Suprapubic skin (tissue), 4 donors: ENCODE results near the gene CACNA1G. TPM values are rescaled to one million over a fixed set of nuclear protein-coding genes. Genes with fewer than 3 reads are reported as not detected.

Experiments used
- DNase-seq, 2 donors: peaks; one replicate each; pipeline ENCODE4 v3.0.0-alpha.2; 2019; ENCODE audit warnings: low spot score in 2 of 2
- H3K27ac ChIP-seq: fragments of 200-600 bp; sonication (generic); one replicate; pipeline ENCODE4 v1.5.1; 2019
- H3K27me3 ChIP-seq: fragments of 200-600 bp; sonication (generic); one replicate; pipeline ENCODE4 v1.5.1; 2019
- H3K36me3 ChIP-seq: fragments of 200-600 bp; sonication (generic); one replicate; pipeline ENCODE4 v1.5.1; 2019
- H3K4me1 ChIP-seq: fragments of 200-600 bp; sonication (generic); one replicate; pipeline ENCODE4 v1.5.1; 2019
- H3K4me3 ChIP-seq: fragments of 200-600 bp; sonication (generic); one replicate; pipeline ENCODE4 v1.5.1; 2019; ENCODE audit warnings: mild to moderate bottlenecking
- H3K9me3 ChIP-seq: fragments of 200-600 bp; sonication (generic); one replicate; pipeline ENCODE4 v1.5.1; 2019
- EP300 ChIP-seq: sonication (generic); formaldehyde crosslinking; IDR thresholded peaks from one replicate; pipeline ENCODE4 v1.6.1; 2017; ENCODE audit warnings: antibody characterized with exemption
- POLR2A ChIP-seq, 2 donors: fragments of 450-650 bp; IDR thresholded peaks; one replicate each; pipeline ENCODE4 v1.6.1; 2017; ENCODE audit warnings: antibody characterized with exemption in 2 of 2, mild to moderate bottlenecking in 2 of 2, moderate library complexity in 2 of 2
- POLR2AphosphoS5 ChIP-seq, 3 donors: sonication (generic); formaldehyde crosslinking; IDR thresholded peaks; one replicate each; pipeline ENCODE4 v1.6.1; 2017; ENCODE audit warnings: antibody characterized with exemption in 3 of 3
- WGBS: methylation state at CpG from one replicate; pipeline ENCODE4 v1.1.5; 2018; 5-methylcytosine and 5-hydroxymethylcytosine counted together
- total RNA-seq, 4 donors: library from RNA; depleted of rRNA; stranded (reverse); fragments of >200 nt; gene quantifications; one replicate each; pipeline ENCODE4 v1.1.0, GENCODE V29; 2016
- TF ChIP-seq, protein P1 (sequence below), 2 donors: fragments of 200-600 bp in 1 of 2; fragments of 450-650 bp in 1 of 2; sonication (generic) in 1 of 2; IDR thresholded peaks; one replicate each; pipeline ENCODE4 v1.5.1; 2016 to 2019; ENCODE audit warnings: antibody characterized with exemption in 2 of 2, mild to moderate bottlenecking in 1 of 2, moderate library complexity in 1 of 2

Gene CACNA1G
- total RNA-seq, 4 donors from 2014 or later = 1.1 to 9.9 (median 2.7) TPM

DNA sequence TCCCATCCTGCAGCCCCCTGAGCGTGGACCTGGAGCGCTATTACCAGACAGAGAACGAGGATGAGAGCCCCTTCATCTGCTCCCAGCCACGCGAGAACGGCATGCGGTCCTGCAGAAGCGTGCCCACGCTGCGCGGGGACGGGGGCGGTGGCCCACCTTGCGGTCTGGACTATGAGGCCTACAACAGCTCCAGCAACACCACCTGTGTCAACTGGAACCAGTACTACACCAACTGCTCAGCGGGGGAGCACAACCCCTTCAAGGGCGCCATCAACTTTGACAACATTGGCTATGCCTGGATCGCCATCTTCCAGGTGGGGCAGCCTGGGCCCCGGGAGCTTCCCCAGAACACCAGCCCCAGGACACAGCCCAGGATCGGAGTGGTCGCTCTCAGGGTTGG lies 12.0 kb downstream of the CACNA1G start:
- Histone ChIP-seq H3K4me1 (no peaks in the 10 kb centered on the region), H3K36me3 (no peaks in the 10 kb centered on the region), H3K27me3 (no peaks in the 10 kb centered on the region), H3K27ac (no peak overlapping the region), H3K9me3 (no peaks in the 10 kb centered on the region), H3K4me3 (no peak overlapping the region)
- WGBS = 96% methylated on average over 20 of the region's 20 CpGs
- no peak for DNase-seq
- TF ChIP-seq EP300 = no peak
- TF ChIP-seq POLR2A (IDR thresholded peaks at IDR 0.05) = no peak
- TF ChIP-seq, protein P1, sequence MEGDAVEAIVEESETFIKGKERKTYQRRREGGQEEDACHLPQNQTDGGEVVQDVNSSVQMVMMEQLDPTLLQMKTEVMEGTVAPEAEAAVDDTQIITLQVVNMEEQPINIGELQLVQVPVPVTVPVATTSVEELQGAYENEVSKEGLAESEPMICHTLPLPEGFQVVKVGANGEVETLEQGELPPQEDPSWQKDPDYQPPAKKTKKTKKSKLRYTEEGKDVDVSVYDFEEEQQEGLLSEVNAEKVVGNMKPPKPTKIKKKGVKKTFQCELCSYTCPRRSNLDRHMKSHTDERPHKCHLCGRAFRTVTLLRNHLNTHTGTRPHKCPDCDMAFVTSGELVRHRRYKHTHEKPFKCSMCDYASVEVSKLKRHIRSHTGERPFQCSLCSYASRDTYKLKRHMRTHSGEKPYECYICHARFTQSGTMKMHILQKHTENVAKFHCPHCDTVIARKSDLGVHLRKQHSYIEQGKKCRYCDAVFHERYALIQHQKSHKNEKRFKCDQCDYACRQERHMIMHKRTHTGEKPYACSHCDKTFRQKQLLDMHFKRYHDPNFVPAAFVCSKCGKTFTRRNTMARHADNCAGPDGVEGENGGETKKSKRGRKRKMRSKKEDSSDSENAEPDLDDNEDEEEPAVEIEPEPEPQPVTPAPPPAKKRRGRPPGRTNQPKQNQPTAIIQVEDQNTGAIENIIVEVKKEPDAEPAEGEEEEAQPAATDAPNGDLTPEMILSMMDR (IDR thresholded peaks at IDR 0.05) = no peak
- TF ChIP-seq POLR2AphosphoS5 (IDR thresholded peaks at IDR 0.05) = no peak

DNA sequence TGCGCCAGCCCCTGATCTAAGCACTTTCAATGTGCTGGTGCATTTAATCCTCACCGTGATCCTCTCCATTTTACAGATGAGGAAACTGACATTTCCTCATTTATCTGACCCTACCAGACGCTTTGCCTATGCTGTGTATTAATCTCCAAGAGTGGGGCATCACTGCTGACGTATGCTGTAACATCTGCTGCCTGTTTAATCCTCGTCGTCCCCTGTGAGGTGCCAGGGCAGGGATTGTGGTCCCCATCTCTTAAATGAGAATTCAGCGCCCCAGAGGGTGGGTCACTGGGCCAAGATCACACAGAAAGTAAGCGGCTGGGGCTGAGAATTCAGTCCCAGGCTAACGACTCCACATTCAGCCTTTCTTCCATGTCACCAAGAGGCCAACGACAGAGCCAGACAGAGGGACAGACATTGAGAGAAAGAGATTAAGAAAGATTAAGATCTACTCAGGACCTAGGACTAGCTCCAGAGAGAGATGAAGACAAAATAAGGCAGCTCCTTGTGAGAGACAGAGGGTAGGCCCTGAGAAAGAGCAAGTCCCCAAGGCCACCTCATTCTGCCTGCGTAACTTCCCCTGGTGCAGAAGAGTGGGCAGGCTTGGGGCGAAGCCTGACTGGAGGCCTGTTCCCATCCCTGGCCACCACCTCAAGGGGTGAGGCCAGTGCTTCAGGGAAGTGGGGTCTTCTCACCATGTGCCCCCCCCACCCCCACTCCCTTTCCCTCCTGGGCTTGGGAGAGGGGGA lies 13.5 kb downstream of the CACNA1G start:
- DNase-seq = no peak
- TF ChIP-seq, protein P1 (IDR thresholded peaks at IDR 0.05) = no peak
- TF ChIP-seq POLR2A (IDR thresholded peaks at IDR 0.05) (no peak), EP300 (no peak), POLR2AphosphoS5 (IDR thresholded peaks at IDR 0.05) (no peak)
- Histone ChIP-seq H3K27ac (no peak overlapping the region), H3K36me3 (no peaks in the 10 kb centered on the region), H3K27me3 (no peaks in the 10 kb centered on the region), H3K9me3 (no peaks in the 10 kb centered on the region), H3K4me1 (no peaks in the 10 kb centered on the region), H3K4me3 (no peak overlapping the region)
- WGBS = 90% methylated on average over 12 of the region's 12 CpGs

DNA sequence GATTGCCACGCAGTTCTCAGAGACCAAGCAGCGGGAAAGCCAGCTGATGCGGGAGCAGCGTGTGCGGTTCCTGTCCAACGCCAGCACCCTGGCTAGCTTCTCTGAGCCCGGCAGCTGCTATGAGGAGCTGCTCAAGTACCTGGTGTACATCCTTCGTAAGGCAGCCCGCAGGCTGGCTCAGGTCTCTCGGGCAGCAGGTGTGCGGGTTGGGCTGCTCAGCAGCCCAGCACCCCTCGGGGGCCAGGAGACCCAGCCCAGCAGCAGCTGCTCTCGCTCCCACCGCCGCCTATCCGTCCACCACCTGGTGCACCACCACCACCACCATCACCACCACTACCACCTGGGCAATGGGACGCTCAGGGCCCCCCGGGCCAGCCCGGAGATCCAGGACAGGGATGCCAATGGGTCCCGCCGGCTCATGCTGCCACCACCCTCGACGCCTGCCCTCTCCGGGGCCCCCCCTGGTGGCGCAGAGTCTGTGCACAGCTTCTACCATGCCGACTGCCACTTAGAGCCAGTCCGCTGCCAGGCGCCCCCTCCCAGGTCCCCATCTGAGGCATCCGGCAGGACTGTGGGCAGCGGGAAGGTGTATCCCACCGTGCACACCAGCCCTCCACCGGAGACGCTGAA lies 15.2 kb downstream of the CACNA1G start:
- Histone ChIP-seq H3K4me1 (no peaks in the 10 kb centered on the region), H3K9me3 (no peaks in the 10 kb centered on the region), H3K27me3 (peaks cover 8% of the 10 kb centered on the region), H3K27ac (no peak overlapping the region), H3K36me3 (no peaks in the 10 kb centered on the region), H3K4me3 (no peak overlapping the region)
- WGBS = 86% methylated on average over 31 of the region's 33 CpGs
- TF ChIP-seq, protein P1 (IDR thresholded peaks at IDR 0.05) = no peak
- no peak for TF ChIP-seq EP300
- no peak for TF ChIP-seq POLR2AphosphoS5 (IDR thresholded peaks at IDR 0.05)
- TF ChIP-seq POLR2A (IDR thresholded peaks at IDR 0.05) = no peak
- DNase-seq = no peak

DNA sequence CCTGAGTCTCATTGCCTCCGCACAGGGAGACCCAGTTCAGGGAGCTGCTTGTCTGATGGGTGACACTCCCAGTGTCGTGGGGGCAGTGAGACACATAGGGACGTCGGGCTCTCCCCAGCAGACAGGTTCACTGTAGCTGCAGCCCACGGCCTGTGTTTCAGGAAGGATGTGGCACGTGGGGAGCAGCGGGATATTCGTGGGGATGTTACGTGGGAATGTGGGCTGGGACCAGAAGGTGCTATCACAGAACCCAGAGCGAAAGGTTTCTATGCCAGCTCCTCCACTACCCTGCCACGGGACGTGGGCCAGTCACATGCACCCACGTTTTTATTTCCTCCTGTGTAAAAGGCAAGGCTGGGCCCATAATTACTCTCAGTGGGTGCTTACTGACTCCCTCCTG lies 16.3 kb downstream of the CACNA1G start:
- peaks cover 9% of the 10 kb centered on the region for H3K27me3 ChIP-seq
- 80% methylated on average over 13 of the region's 13 CpGs for WGBS

DNA sequence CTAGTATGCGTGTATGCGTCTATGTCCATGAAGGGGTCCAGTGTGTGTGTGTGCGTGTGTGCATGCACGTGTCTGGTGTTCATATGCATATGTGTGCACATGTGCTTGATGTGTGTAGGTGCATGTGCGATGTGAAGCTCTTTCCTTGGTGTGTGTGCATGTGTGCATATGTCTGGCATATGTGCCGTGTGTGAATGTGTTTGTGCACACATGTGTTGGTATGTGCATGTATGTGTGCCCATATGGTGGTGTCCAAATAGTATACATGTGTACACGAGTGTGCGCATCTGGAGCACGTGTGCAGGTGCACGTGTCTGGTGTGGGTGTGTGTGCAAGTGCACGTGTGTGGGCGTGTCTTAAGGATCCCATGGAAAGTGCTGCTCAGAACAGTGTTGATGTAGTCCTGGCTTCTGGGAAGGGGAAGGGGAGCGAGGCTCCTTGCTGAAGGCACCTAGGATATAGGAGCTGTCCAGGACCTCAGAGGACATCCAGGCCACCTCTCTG lies 17.0 kb downstream of the CACNA1G start:
- Histone ChIP-seq H3K4me1 (no peaks in the 10 kb centered on the region), H3K36me3 (no peaks in the 10 kb centered on the region), H3K9me3 (no peaks in the 10 kb centered on the region), H3K27ac (no peak overlapping the region), H3K27me3 (peaks cover 9% of the 10 kb centered on the region), H3K4me3 (no peak overlapping the region)
- DNase-seq = no peak
- no peak for TF ChIP-seq POLR2AphosphoS5 (IDR thresholded peaks at IDR 0.05)
- TF ChIP-seq, protein P1 (IDR thresholded peaks at IDR 0.05) = no peak
- TF ChIP-seq POLR2A (IDR thresholded peaks at IDR 0.05) = no peak
- no peak for TF ChIP-seq EP300
- WGBS = 88% methylated on average over 13 of the region's 13 CpGs

More for the DNA sequence above, 16.3 kb downstream of the CACNA1G start:
- no peaks in the 10 kb centered on the region for H3K9me3 ChIP-seq
- DNase-seq = no peak
- H3K4me3 ChIP-seq = no peak overlapping the region
- TF ChIP-seq EP300 (no peak), POLR2A (IDR thresholded peaks at IDR 0.05) (no peak), POLR2AphosphoS5 (IDR thresholded peaks at IDR 0.05) (no peak)
- TF ChIP-seq, protein P1 (IDR thresholded peaks at IDR 0.05) = no peak
- H3K27ac ChIP-seq = no peak overlapping the region
- H3K4me1 ChIP-seq = no peaks in the 10 kb centered on the region
- no peaks in the 10 kb centered on the region for H3K36me3 ChIP-seq
